Measurements from ENCODE around the gene RIMS3.

The RIMS3 gene

DNA sequence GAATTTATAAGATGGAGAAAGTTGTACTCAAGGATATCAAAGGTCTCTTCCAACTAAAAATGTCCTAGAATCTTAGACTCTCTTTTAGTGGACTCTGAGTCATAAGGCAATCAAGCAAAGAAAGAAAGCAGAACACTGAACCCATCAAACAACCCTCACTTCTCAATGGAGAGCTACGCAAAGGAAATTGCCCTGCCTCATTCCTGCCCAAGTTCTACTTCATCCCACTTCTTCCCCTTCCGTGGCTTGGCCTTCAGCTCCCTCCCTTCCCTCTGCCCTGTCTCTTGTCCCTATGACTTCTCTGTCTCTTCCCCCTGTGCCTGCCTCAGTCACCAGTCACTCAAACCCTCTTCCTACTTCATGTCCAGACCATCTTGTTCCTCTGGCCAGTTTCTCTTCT, 58.5 kb downstream of the RIMS3 start:
- H2AFZ ChIP-seq (ENCODE audit: low read length) = no peak overlapping the region
- H3K79me2 ChIP-seq (ENCODE audit: low read length) = no peaks in the 10 kb centered on the region
- no peaks in the 10 kb centered on the region for H4K20me1 ChIP-seq (ENCODE audit: insufficient read depth, low read length)
- no peak overlapping the region for H3K27ac ChIP-seq (ENCODE audit: low read length)
- H3K36me3 ChIP-seq (replicated peaks; ENCODE audit: insufficient read depth, low read length) = no peaks in the 10 kb centered on the region
- H3K4me2 ChIP-seq (ENCODE audit: low read depth, low read length) = no peak overlapping the region
- no peak for DNase-seq
- TF ChIP-seq EZH2phosphoT487 (IDR thresholded peaks at IDR 0.05; ENCODE audit: low read length) = no peak
- no peak for TF ChIP-seq CTCF (IDR thresholded peaks at IDR 0.05; ENCODE audit: low read length)
- no peak for TF ChIP-seq EZH2 (optimal IDR thresholded peaks at IDR 0.05; ENCODE audit: low read depth, low read length)
- H3K9me2 ChIP-seq (replicated peaks; ENCODE audit: insufficient read depth, low read length) = no peaks in the 10 kb centered on the region
- H3K27me3 ChIP-seq (replicated peaks; ENCODE audit: insufficient read depth, low read length) = no peaks in the 10 kb centered on the region
- no peak overlapping the region for H3K4me3 ChIP-seq (ENCODE audit: low read length)
- no peaks in the 10 kb centered on the region for H3F3A ChIP-seq (ENCODE audit: insufficient read depth, low read length)
- H3K9me3 ChIP-seq (replicated peaks; ENCODE audit: insufficient read depth, low read length) = no peaks in the 10 kb centered on the region
- no peak overlapping the region for H3K9ac ChIP-seq (ENCODE audit: low read length)
- H3K4me1 ChIP-seq (ENCODE audit: low read length) = no peaks in the 10 kb centered on the region

GRCh38 chr1:40606194-40606593, 59.3 kb downstream of the RIMS3 start:
- DNase-seq = no peak
- Histone ChIP-seq H3K36me3 (replicated peaks; ENCODE audit: insufficient read depth, low read length) (no peaks in the 10 kb centered on the region), H3K4me3 (ENCODE audit: low read length) (no peak overlapping the region), H4K20me1 (ENCODE audit: insufficient read depth, low read length) (no peaks in the 10 kb centered on the region), H3K9me3 (replicated peaks; ENCODE audit: insufficient read depth, low read length) (no peaks in the 10 kb centered on the region), H3K9ac (ENCODE audit: low read length) (no peak overlapping the region), H3K4me2 (ENCODE audit: low read depth, low read length) (no peak overlapping the region), H3K9me2 (replicated peaks; ENCODE audit: insufficient read depth, low read length) (no peaks in the 10 kb centered on the region), H2AFZ (ENCODE audit: low read length) (no peak overlapping the region), H3K27ac (ENCODE audit: low read length) (no peak overlapping the region), H3F3A (ENCODE audit: insufficient read depth, low read length) (no peaks in the 10 kb centered on the region), H3K4me1 (ENCODE audit: low read length) (no peaks in the 10 kb centered on the region), H3K79me2 (ENCODE audit: low read length) (no peaks in the 10 kb centered on the region), H3K27me3 (replicated peaks; ENCODE audit: insufficient read depth, low read length) (no peaks in the 10 kb centered on the region)
- TF ChIP-seq CTCF (IDR thresholded peaks at IDR 0.05; ENCODE audit: low read length) = no peak

DNA sequence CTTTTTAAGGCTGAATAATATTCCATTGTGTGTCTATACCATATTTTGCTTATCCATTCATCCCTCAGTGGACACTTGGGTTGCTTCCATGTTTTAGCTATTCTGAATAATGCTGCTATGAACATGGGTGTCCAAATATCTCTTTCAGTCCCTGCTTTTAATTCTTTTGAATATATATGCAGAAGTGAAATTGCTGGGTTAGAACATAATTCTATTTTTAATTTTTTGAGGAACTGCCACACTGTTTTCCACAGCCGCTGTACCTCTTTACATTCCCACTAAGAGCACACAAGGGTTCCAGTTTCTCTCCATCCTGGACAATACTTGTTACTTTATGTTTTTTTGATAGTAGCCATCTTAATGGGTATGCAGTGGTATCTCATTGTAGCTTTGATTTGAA, 65.6 kb downstream of the RIMS3 start:
- H3K36me3 ChIP-seq (replicated peaks; ENCODE audit: insufficient read depth, low read length) = no peaks in the 10 kb centered on the region
- no peaks in the 10 kb centered on the region for H3K27me3 ChIP-seq (replicated peaks; ENCODE audit: insufficient read depth, low read length)
- no peak for DNase-seq
- no peak overlapping the region for H3K4me3 ChIP-seq (ENCODE audit: low read length)
- H3K4me2 ChIP-seq (ENCODE audit: low read depth, low read length) = no peak overlapping the region
- H3F3A ChIP-seq (ENCODE audit: insufficient read depth, low read length) = no peaks in the 10 kb centered on the region
- H4K20me1 ChIP-seq (ENCODE audit: insufficient read depth, low read length) = no peaks in the 10 kb centered on the region
- H3K9me2 ChIP-seq (replicated peaks; ENCODE audit: insufficient read depth, low read length) = no peaks in the 10 kb centered on the region
- H3K79me2 ChIP-seq (ENCODE audit: low read length) = no peaks in the 10 kb centered on the region
- TF ChIP-seq CTCF (IDR thresholded peaks at IDR 0.05; ENCODE audit: low read length) = no peak
- TF ChIP-seq EZH2 (optimal IDR thresholded peaks at IDR 0.05; ENCODE audit: low read depth, low read length) = no peak
- TF ChIP-seq EZH2phosphoT487 (IDR thresholded peaks at IDR 0.05; ENCODE audit: low read length) = no peak
- H3K9ac ChIP-seq (ENCODE audit: low read length) = no peak overlapping the region
- no peak overlapping the region for H2AFZ ChIP-seq (ENCODE audit: low read length)
- no peaks in the 10 kb centered on the region for H3K4me1 ChIP-seq (ENCODE audit: low read length)
- H3K9me3 ChIP-seq (replicated peaks; ENCODE audit: insufficient read depth, low read length) = no peaks in the 10 kb centered on the region
- H3K27ac ChIP-seq (ENCODE audit: low read length) = no peak overlapping the region

- Histone ChIP-seq H3K4me3 (ENCODE audit: low read length) (no peak overlapping the region), H3K4me1 (ENCODE audit: low read length) (no peaks in the 10 kb centered on the region), H3K36me3 (replicated peaks; ENCODE audit: insufficient read depth, low read length) (no peaks in the 10 kb centered on the region), H3K9ac (ENCODE audit: low read length) (no peak overlapping the region), H4K20me1 (ENCODE audit: insufficient read depth, low read length) (no peaks in the 10 kb centered on the region), H3F3A (ENCODE audit: insufficient read depth, low read length) (no peaks in the 10 kb centered on the region), H3K9me2 (replicated peaks; ENCODE audit: insufficient read depth, low read length) (no peaks in the 10 kb centered on the region), H3K27me3 (replicated peaks; ENCODE audit: insufficient read depth, low read length) (no peaks in the 10 kb centered on the region), H3K4me2 (ENCODE audit: low read depth, low read length) (no peak overlapping the region), H2AFZ (ENCODE audit: low read length) (no peak overlapping the region), H3K79me2 (ENCODE audit: low read length) (no peaks in the 10 kb centered on the region), H3K9me3 (replicated peaks; ENCODE audit: insufficient read depth, low read length) (no peaks in the 10 kb centered on the region), H3K27ac (ENCODE audit: low read length) (no peak overlapping the region)
- DNase-seq = no peak
- TF ChIP-seq CTCF (IDR thresholded peaks at IDR 0.05; ENCODE audit: low read length) (no peak), EZH2phosphoT487 (IDR thresholded peaks at IDR 0.05; ENCODE audit: low read length) (no peak), EZH2 (optimal IDR thresholded peaks at IDR 0.05; ENCODE audit: low read depth, low read length) (no peak)
These were observed 69.9 kb downstream of the RIMS3 start for GRCh38 chr1:40595623-40596022.
